GM21390 (cell line): Measurements from ENCODE around the gene NBL1.

Experiments used
- ATAC-seq: cut with Tn5 transposase; IDR thresholded peaks from one replicate; pipeline ENCODE4 v1.9.1; 2021; ENCODE audit not compliant: unreplicated experiment

Gene NBL1

DNA sequence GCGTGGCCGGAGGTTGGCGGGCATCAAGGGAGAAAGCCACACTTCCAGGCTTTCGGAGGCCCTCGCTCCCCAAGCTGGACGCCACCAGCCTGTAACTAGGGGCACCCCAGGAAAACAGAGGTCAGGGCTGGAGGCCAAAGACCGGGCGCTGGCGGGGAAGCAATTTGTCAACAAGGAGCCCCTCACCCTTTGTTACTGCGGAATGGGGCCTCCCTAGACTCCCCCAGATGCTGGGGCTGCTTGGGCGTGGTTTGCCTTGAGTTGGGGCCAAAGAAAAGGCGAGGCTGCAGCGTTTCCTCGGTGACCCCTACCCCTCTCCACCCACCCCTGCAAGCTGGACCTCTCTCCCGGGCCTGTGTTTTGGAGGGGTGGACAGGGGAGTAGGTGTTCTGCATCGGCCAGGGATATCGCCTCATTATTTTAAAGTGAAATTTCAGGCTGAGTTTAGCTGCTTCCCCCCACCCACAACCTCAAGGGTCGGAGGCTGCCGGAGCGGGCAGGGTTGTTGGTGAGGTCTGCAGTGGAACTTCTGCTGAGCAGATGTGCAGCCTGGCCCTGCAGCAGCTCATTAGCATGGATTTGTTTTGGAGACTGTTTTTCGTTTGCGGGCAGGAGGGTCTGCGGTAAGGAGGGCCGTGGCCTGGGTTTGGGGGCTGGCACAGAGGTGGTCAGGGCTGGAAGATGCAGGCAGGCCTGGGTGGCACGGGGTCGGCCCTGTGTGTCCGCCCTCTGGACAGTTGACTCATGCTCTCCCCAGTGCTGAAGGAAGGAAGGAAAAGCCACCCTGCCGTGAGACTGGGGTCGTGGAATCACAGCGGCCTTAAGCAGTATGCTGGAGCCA, 1.5 kb downstream of the NBL1 start:
- no peak for ATAC-seq

DNA sequence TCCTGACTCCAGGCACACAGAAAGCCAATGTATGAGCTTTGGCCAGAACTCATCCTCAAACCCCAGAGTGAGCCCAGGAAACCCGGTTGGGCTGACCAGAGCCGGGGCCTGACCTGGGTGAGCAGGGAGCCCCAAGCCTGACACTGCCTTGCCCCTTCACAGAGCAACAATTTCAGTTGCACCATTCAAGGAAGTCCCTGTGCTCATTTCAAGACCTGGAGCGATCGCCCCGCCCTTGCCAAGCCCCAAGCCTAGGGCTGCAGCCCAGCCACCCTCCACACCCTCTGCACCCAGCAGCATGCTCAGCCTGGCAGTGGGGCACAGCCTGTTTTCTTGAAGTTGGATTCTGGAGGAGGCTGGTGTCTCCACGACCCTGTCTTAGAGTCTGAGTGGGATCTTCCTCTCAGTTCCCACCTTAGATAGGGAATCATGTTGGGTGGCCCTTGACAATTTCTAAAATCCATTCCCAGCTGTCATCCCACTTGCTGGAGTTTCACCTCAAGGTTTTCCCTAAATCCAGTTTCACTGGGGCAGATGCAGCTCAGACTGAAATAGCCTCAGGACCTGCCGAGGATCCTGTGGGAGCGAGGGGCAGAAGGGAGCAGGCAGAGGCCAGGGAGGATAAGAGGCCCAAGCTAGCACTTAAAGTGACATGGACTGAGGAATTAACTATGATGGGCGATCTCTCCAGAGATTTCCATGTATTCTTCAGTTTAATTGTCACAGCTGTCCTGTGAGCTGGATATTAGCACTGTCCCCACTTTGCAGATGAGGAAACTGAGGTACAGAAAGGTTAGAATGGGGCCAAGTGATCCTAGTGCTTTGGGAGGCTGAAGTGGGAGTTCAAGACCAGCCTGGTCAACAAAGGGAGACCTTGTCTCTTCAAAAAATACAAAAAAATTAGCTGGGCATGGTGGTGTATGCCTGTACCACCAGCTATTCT, 2.5 kb downstream of the NBL1 start:
- ATAC-seq, result no peak

DNA sequence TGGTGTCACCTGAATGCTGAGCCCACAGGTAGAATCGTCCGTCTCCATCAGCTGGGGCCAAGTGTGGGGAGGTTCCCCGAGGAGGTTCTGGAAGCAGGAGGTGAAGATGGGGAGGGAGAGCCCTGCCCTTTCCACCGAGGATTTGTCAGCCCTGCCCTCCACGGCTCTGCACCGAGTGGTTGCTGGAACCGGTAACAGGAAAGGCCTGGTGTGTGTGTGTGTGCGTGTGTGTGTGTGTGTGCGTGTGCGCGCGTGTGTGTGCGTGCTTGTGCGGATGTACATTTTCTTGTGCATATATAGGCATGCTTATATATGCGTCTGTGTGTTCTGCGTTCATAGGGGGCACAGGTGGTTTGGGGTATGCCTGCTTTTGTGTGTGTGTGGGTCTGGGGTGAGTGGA, 3.5 kb downstream of the NBL1 start:
- no peak for ATAC-seq

DNA sequence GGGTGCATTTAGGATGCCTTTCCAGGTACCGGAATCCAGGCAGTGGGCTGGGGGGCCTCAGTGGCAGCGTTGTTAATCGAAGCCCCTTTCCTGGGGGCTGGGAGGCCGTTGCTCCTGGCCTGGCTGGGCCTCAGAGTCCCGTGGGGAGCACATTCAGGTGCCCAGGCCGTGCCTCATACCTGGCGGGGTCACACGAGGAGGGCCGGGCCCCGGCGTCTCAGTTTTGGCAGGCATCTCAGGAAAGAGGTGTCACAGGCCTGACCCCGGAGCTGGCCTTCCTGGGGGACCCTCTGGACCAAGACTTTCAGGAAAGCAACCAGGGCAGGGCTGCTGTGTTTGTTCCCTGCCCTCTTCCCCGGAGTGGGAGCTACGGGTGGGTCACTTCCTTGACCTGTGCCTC, 4.1 kb downstream of the NBL1 start:
- no peak for ATAC-seq

DNA sequence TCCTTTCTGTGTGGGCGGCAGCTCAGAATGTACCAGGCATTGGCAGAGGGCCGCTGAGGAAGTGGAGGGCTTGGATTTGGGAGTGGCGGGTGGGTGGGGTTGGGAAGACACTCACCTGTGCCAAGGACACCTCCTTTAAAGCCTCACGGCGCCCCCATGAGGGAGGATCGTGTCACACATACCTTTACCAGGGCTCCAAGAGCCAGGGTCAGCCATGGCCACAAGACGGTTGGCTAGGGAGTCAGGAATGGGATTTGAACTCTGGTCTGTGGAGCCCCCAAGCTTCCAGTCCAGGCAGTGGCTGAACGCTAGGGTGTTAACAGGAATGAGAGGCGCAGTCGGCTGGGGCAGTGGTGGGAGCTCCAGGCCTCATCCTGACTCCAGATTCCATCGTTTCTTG, 4.6 kb downstream of the NBL1 start:
- ATAC-seq, result no peak

DNA sequence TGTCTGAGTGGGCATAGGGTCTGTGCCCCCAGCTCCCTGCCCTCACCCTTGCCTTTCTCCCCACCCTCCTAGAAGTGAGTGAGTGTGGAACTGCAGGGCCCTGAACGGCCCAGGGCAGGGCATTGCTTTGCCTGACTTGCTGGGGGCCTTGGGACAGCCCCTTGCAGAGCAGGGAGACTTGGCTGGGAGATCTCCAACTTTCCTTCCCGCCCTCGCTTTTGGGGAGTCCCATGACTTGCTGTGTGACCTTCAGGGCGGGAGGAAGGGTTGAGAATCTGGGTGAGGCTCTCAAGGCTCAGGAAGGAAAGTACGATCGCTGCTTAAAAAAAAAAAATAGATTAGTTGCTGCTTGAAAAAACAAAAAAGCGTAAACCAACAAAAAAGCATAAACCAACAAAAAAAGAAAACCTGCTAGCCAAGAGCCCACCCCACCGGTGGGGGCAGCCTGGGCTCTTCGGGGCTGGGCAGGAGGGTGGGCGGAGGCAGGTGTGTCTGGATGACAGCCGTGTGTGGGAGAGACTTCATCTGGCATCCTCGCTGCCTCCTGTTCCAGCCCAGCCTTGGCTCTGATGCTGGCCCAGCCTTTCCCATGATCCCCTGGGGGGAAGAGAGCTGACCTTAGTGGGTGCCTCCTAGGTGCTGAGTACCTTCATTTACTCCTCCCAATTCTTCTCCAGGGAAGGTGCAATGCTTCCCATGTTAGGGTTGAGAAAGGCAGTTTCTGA, 6.5 kb downstream of the NBL1 start:
- no peak for ATAC-seq

DNA sequence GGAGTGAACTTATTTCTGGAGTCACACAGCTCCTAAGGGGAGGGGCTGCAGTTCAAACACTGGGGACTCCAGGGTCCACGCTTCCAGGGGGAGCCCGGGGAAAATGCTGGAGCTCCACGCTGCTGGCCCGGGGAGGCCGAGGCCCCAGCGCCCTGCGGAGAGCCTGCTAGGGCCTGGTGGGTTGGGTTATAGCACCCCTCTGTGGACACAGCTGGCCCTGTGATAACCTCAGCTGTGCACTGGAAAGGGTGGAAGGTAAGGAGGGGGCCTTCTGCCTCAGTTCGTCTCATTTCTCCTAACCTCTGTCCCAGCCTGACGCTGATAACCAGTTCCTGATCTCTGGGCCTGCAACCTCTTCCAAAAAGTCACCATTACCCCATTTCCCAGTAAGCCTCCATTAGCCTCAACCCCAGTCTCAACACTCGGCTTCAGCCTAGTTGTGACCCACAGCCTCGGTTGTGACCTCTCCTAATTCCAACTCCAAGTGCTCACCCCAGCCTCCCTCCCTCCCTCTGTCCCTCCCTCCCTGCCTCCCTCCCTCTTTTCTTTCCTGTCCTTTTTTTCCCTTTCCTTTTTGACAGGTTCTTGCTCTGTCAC, 7.1 kb downstream of the NBL1 start:
- no peak for ATAC-seq

DNA sequence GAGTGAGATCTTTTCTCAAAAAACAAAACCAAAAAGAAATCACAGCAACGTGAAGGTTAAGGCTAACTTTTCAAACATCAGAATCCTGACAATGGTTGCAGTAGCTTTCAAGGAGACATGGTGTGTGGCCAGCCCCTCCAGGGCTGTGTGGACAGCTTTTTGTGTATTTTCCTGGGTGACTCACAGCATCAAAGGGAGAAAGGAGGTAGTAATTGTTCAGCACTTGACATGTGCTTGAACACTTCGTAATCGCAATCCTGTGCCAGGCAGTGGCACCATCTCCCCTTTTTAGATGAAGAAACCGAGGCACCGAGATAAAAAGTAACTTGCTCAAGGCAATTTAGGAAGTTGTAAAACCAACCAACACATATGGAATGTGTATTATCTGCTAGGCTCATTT, 10.3 kb downstream of the NBL1 start:
- ATAC-seq, result no peak

DNA sequence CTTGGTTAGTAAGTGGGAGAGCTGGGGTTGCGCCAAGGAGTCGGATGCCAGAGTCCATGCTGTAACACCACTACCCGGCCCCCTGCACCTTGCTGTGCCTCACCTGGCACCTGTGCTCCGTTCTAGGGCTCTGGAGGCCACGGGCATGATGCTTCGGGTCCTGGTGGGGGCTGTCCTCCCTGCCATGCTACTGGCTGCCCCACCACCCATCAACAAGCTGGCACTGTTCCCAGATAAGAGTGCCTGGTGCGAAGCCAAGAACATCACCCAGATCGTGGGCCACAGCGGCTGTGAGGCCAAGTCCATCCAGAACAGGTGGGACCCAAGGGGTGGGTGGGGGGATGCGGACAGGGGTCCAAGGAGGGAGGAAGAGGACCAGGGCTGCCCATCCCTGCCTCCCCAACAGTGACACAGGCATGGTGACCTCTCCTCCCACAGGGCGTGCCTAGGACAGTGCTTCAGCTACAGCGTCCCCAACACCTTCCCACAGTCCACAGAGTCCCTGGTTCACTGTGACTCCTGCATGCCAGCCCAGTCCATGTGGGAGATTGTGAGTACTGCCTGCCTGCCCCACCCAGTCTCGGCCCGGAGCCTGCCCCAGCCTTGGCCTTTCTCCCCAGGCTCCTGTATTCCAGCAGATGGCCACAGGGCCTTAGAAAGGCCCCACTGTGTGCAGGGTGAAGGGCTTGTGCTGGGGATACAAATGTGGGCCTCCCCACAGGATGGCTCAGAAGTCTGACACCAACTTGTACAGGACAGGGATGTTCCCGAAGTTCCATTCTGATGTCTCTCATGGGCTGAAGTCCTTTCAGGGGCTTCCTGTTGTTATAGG, 11.0 kb downstream of the NBL1 start:
- ATAC-seq, result no peak

DNA sequence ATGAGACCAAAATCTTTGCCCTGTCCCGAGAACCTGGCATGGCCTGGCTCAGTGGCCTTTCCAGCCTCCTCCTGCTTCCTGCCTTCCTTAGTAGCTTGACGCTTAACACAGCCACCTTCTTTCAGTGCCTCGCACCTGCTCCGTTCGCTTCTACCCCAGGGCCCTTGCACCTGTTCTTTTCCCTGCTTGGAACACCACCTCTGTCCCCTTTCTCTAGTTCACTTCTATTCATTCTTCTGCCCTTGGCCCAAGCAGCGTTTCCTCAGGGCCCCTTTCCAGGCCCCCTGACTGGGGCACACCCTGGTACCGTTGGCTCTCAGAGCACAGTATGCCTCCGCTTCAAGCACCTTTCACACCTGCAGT, 11.6 kb downstream of the NBL1 start:
- no peak for ATAC-seq

DNA sequence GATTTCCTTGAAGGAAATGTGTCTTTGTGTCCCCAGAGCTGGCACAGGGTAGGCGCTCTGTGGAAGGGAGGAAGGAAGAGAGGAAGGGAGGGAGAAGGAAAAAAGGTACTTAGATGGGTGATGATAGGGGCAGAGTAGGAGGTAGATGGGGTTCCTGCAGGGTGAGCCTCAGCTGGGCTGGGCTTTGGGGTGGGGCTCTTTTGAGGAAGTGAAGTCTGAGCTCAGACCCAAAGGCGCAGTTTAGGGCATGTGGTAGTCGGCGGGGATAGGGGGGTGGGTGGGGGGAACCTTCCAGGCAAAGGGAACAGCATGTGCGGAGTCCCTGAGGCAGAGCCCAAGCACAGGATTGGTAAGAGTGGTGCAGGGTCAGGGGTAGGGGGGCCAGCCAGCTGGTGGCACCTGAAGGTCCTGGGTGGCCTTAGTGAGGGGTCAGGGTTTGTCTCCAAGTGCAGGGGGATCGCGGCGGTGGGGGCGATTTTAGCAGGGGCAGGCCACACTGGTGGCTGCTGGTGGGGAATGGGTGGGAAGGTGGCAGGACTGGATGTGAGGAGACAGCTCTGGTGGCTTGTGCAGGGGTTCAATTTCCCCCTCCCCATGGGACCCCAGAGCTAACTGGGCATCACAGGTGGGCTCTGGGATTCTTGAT, 12.1 kb downstream of the NBL1 start:
- ATAC-seq, result no peak

DNA sequence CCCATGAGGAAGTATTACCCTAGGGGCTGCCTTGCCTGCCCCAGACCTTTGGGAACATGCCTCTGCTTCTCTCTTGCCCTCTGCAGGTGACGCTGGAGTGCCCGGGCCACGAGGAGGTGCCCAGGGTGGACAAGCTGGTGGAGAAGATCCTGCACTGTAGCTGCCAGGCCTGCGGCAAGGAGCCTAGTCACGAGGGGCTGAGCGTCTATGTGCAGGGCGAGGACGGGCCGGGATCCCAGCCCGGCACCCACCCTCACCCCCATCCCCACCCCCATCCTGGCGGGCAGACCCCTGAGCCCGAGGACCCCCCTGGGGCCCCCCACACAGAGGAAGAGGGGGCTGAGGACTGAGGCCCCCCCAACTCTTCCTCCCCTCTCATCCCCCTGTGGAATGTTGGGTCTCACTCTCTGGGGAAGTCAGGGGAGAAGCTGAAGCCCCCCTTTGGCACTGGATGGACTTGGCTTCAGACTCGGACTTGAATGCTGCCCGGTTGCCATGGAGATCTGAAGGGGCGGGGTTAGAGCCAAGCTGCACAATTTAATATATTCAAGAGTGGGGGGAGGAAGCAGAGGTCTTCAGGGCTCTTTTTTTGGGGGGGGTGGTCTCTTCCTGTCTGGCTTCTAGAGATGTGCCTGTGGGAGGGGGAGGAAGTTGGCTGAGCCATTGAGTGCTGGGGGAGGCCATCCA, 12.8 kb downstream of the NBL1 start:
- ATAC-seq, result no peak

DNA sequence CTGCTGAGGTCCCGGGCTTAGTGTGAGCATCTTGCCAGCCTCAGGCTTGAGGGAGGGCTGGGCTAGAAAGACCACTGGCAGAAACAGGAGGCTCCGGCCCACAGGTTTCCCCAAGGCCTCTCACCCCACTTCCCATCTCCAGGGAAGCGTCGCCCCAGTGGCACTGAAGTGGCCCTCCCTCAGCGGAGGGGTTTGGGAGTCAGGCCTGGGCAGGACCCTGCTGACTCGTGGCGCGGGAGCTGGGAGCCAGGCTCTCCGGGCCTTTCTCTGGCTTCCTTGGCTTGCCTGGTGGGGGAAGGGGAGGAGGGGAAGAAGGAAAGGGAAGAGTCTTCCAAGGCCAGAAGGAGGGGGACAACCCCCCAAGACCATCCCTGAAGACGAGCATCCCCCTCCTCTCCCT, 13.4 kb downstream of the NBL1 start:
- ATAC-seq, result no peak

DNA sequence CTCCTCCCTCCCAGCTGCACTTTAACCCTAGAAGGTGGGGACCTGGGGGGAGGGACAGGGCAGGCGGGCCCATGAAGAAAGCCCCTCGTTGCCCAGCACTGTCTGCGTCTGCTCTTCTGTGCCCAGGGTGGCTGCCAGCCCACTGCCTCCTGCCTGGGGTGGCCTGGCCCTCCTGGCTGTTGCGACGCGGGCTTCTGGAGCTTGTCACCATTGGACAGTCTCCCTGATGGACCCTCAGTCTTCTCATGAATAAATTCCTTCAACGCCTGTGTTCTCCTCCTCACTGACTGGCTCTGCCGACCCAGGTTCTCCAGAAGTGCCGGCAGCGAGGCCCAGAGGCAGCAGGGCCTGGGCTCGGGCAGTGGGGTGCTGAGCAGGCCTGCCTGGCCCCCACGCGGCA, 14.1 kb downstream of the NBL1 start:
- ATAC-seq, result no peak

DNA sequence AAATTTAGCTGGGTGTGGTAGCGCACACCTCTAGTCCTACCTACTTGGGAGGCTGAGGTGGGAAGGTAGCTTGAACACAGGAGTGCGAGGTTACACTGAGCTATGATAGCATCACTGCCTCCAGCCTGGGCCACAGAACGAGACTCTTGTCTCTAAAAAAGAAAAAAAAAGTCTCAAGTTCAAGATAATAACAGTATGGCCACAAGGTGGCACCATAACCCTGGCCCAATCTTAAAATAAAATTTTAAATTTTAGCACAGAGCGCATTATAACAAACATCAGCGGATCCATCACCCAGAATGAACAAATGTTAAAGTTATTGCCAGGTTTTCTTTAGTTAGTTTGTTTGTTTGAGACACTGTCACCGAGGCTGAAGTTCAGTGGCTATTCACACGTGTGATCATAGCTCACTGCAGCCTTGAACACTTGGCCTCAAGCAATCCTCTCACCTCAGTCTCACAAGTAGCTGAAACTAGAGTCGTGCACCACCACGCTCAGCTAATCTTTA, 17.7 kb downstream of the NBL1 start:
- no peak for ATAC-seq

DNA sequence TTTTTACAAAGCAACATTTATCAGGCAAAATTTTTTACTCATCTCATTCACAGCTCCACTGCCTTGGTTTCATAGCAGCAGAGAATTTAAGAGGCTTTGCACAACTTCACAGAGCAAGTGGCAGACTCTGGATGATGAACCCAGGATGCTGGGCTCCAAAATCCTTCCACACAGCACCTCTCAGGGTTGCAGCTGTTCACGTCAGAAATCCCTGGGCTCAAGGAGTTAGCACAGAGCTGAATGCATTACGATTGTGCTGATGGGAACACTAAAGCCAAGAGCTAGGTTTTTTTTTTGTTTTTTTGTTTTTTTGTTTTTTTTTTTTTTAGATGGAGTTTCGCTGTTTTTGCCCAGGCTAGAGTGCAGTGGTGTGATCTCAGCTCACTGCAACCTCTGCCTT, 18.2 kb downstream of the NBL1 start:
- no peak for ATAC-seq

DNA sequence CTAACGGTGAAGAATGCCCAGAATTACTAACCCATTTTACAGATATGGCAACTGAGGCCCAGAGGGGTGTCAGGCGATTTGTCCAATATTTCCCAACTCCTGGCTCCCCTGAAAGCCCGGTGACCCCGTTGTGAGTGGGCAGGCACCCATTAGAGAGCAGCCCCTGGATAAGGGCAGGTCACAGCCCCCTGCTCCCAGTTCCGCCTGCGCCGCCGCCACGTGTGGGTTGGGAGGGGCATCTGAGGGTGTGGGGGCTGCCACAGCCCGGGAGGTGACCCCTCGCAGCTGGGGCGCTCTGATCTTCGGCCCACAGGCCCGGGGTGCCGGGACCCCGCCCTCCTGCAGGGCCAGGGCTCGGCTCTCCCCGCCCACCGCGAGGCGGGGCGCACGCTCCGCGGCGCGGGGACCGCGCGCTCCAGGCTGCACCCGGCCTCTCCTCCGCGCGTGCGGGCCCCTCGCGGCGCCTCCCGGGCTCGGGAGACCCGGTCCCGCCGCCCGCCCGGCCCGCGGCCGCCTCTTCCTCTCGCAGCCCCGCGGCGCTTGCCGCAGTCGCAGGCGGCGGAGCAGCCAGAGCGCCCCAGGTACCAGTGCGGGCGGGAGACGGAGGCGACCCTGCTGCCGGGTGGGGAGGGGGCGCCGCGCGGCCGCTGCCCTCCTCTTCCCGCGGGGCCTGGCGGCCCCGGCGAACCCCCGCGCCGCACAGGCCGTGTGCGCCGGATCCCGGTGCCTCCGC, 20.5 kb downstream of the NBL1 start, which contains the start of gene HTR6:
TSS of gene HTR6 (plus strand) at position 423 of the 733 bp plus-strand sequence. CDS start 879 bp downstream, outside the sequence.
- no peak for ATAC-seq

DNA sequence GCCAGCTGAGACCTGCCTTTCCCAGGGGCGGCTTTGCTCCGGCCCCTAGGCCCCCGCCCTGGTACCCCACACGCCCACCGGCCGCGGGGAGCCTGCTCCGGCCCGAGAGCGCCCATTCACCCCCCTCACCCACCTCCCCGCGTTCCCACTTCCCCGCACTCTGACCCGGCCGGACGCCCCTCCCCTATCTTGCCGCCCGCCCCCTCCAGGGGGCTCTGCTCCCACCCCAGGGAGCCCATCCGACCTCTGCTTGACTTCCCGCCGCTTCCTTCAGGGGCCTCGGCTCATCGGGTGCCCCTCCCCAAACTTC, 21.0 kb downstream of the NBL1 start:
- ATAC-seq, result no peak
